NCI-H1105 (cell line): ENCODE results near the gene KCNJ12.
"Not testable (repeated sequence)": the region's sequence is repeated elsewhere in the genome, so short reads cannot be mapped to it uniquely, and the experiment has no call there.

ENCODE experiments used
- DNase-seq: peaks from one replicate; lab custom pipeline; 2025; lab: John Stamatoyannopoulos, UW

The KCNJ12 gene

DNA sequence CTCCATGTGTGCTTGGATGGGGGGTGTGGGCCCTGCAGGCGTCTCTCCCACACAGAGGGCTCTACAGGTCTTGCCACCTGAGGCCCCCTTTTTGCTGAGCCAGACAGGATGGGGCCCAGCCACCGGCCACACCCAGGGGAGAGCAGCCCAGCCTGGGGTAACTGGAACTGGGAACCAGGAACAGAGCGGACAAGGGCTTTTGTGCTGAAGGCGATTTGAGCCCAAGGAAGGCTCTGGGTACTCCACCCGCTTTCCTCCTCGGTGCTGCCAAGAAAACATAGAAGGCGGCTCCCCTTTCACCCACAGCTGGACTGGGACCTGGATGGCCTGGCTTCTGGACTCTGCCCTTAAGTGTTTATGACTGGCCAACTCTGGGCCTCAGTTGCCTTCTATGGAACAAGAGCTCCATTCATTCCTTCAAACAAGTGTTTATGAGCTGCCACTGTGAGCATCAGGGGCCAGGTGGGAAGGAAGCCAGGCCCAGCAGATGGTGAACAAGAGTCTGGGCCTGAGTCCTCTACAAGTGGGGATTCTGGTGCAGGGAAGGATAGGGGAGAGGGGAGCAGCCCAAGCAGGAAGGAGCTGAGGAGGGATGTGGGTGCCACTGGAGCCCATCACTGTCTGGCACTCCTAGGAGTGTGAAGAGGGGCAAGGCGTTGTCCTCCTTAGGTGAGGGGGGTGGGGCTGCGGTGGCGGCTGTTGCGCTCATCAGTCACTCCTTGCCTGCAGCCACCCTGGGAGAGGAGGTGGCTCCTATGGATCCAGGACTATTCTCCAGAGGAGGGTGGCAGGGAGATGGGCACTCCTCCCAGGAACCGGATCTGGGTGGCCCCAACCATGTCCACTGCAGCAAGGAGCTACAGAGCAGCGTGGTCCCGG is 46.4 kb downstream of the KCNJ12 start:
- DNase-seq, result not testable (repeated sequence)

GRCh38 chr17:21423190-21423493 is 47.0 kb downstream of the KCNJ12 start:
- DNase-seq, result not testable (repeated sequence)

GRCh38 chr17:21424697-21425096 is 48.5 kb downstream of the KCNJ12 start:
- not testable (repeated sequence) for DNase-seq

DNA sequence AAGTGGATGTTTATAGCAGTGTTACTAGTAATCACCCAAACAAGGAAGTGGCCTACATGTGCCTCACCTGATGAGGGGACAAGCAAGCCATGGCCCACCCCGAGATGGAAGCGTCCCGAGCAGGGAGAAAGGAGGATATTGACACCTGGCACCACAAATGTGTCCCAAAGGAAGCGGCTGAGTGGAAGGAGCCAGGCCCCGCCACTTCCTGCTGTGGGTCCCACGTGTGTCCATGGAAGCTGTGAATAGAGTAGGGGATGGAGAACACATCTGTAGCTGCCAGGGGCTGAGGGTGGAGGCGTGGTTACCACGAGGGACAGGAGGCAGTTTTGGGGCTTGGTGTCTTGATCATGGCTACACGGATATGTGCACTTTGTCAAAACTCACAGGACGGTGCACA is 49.2 kb downstream of the KCNJ12 start:
- no peak for DNase-seq

DNA sequence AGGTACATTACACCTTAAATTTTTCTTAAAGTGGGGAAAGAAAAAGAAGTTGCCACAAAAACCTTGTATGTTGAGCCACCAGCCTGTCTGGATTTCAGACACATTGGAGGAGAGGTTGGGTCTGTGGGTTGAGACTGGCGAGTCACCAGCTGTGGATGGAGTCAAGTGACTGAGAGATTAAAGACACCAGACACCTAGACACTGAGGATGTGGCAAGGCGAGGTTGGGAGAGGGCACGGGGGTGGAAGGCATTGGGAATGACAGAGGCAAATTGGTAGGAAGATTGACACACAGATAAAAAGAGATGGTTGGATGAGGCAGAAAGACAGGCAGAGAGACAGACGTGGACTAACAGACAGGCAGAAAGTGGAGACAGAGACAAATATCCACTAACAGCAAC is 49.6 kb downstream of the KCNJ12 start:
- no peak for DNase-seq

DNA sequence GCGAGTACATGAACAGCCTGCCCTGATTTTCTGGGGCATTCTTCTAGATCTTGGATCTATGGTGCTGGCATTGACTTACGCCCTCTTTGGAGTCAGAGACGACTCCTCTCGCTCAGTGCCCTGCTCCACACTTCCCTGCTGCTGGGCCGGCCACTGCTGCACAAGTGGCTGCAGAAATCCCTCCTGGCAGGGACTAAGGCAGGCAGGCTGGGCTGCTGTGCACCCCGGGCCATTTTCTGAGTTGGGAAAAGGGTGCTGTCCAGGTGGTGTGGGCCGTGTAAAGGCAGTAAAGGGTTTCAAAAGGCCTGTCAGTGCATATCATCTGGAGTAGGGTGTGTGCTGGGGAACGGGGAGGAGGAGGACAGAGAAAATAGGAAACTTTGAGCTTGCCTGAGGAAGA is 50.1 kb downstream of the KCNJ12 start:
- not testable (repeated sequence) for DNase-seq

DNA sequence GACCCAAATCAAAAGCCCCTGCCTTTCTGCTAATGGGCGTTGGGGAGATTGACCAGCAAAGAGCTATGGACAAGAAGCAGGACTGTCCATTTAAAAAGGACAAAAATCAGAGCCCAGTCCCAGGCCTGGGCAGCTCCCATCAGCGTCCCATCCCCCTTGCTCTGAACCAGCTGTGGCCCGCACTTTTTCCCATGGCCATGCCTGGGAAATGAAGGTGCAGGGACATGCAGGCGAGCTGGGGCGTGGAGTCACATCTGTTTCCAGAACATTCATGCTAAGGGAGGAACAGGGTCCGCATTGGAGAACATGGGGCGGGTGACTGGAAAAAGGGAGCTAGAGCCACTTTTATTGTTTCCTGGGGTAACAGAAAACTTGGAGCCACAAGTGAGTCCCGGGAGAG is 50.7 kb downstream of the KCNJ12 start:
- DNase-seq, result not testable (repeated sequence)

- not testable (repeated sequence) for DNase-seq
These were observed 51.6 kb downstream of the KCNJ12 start for GRCh38 chr17:21427727-21428126.

GRCh38 chr17:21428752-21429424 is 52.7 kb downstream of the KCNJ12 start:
- DNase-seq, result not testable (repeated sequence)

GRCh38 chr17:21429921-21430628 is 53.9 kb downstream of the KCNJ12 start:
- DNase-seq, result not testable (repeated sequence)

DNA sequence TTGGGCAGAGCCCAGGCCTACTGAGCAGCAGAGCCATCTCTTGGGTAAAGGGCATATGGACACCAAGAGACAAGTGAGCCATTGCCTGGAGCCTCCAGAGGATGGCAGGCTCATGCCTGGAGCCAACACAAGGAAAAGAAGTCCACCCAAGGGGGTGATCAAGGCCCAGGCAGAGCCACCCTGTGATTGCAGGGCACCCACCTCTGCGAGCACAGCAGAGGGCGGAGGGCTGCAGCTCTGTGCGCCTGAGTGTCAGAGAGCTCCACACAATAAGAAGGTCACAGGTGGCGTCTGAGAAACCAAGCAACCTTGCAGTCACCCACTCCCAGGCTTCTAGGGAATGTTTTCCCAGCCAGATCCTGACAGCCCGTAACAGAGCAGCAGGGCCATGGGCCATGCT is 57.8 kb downstream of the KCNJ12 start:
- not testable (repeated sequence) for DNase-seq

- not testable (repeated sequence) for DNase-seq
These were observed 58.8 kb downstream of the KCNJ12 start for GRCh38 chr17:21434976-21435375.

DNA sequence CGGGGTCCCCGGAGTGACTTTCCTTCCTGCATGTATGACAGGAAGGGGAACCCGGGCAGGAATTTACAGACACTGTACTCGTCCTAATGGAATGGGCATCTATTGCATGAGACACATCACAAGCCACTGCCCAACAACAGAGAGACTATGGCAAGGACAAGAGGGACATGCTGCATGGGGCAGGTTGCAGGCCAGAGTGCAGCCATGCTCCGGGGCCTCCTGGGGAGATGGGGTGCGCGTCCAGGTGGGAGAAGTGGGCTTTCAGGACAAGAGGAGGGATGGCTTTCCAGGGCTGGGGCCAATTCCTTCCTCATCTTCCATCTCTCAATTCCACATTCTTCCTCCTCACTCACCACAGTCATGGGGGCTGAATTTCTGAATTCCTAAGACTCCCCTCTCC is 60.3 kb downstream of the KCNJ12 start:
- not testable (repeated sequence) for DNase-seq

DNA sequence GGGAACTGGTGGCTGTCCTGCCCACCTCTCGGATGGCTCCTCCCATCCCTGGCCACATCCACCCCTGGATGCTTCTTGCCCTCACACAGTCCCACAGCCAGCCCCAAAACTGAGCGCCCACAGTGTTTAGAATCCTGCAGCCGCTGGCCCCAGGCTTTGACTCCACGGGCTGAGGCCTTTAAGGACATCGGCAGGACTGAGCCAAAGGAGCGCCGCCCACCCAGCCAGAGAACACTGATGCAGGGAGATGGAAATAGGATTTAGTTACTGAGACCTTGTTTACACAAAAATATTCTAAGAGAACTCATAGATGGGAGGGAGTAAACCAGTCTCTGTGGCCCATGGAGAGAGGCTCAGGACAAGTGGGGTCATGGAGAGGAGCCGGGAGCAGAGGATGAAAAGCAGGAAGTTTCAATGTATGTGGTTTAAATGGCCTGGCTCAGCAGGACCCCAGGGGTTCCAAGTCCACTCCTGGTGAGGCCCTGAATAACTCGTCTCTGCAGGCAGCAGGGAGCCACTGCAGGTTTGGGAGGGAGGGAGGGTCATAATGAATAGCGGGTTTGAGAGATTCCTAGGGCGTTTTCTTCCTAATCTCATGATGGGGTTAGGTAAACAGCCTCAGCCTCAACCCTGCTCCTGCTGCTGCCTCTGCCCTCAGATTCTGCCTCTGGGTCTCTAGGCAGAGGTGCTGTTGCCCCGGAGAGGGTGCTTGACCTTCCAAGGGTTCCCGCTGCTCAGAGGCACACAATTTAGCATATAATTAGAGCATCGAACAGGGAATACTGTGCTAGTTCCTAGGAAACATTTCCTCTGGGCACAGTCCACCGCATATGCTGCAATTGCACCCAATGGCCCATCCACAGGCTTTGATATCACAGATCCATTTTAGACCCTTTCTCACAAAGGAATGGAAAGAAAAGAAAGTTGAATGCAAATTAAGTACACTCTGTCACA is 61.0 kb downstream of the KCNJ12 start:
- not testable (repeated sequence) for DNase-seq

DNA sequence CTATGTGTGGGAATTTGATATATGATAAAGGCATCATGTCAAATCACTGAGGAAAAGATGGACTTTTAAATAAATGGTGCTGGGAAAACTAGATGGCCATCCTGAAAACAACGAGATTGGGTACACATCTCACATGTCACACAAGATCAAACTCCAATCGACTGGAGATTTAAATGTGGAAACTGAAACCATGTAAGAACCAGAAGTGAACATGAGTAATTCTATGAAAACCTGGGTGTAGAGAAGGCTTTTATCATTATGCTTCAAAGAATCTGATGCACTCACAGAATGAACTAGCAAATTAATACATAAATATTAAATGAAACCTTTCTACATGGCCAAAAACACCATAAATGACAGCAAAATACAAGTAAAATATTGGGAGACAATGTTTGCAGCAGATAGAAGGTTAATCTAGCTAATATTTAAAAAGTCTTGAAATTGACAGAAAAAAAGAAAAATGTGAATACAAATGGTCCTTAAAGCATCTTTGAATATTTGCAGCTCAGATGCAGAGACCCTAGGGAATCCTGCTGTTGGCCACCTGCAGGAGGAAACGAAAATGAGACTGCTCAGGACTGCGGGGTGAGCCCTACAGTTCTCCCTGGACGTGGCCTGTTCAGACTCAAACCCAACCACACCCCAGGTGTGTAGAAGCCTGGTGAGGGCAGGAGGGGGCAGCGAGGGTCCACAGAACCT is 62.3 kb downstream of the KCNJ12 start:
- not testable (repeated sequence) for DNase-seq

DNA sequence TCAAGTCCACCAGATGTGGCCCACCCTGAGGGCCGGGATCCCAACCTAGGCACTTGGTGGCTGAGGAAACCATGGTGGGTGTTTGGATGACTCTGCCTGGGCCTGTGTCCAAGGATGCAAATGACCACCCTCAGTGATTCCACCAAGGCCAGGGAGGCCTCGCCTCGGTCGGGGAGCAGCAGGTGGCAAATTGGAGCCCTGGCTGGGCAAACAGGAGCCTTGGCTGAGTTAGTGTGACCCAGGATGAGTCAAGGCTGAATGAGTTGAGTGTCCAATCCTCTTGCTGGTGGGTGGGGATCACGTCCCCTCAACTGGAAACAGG is 62.8 kb downstream of the KCNJ12 start:
- not testable (repeated sequence) for DNase-seq

GRCh38 chr17:21445091-21445650 is 69.0 kb downstream of the KCNJ12 start:
- DNase-seq, result no peak

DNA sequence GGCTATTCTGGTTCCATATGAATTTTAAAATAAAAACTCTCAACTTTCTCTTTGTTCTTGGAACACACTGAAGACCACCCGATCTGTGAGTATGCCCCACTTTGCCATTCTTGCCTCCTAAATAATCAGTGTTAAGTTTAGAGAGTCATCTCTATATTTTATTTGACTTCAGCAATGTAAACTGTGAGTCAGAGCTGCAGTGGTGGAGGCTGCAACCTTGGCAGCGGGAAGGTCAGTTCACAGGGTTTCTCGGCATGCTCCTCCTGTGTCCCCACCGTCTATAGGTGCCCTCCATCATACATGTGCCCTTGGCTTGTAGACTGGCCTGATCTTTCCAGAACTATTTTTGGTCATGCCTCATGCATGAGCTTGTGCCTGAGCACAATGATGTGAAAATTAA is 71.4 kb downstream of the KCNJ12 start:
- not testable (repeated sequence) for DNase-seq

GRCh38 chr17:21449891-21450290 is 73.7 kb downstream of the KCNJ12 start:
- not testable (repeated sequence) for DNase-seq

- no peak for DNase-seq
These were observed 75.8 kb downstream of the KCNJ12 start for GRCh38 chr17:21451975-21452374.
